HG02938 (cell line): ENCODE results near the gene NNMT.
A peak's percentile ranks its signal among the peaks of the same experiment; 100 is the strongest.

Experiments used
- ATAC-seq: cut with Tn5 transposase; IDR thresholded peaks from one replicate; pipeline ENCODE4 v1.9.1; 2021; ENCODE audit warnings: mild to moderate bottlenecking, moderate library complexity; ENCODE audit not compliant: unreplicated experiment

NNMT gene

GRCh38 chr11:114295676-114296604 is at the start of gene NNMT:
Gene NNMT (plus strand): TSS chr11:114296399. CDS start chr11:114296557, 158 bp downstream.
- no peak for ATAC-seq

- no peak for ATAC-seq
Measured at GRCh38 chr11:114247070-114247789, 49.0 kb upstream of the NNMT start.

- no peak for ATAC-seq
Measured at GRCh38 chr11:114250180-114250579, 46.0 kb upstream of the NNMT start.

- no peak for ATAC-seq
Measured at GRCh38 chr11:114250993-114251814, 45.0 kb upstream of the NNMT start.

GRCh38 chr11:114251815-114252337 is 44.3 kb upstream of the NNMT start:
- ATAC-seq, result no peak

GRCh38 chr11:114252767-114253166 is 43.4 kb upstream of the NNMT start:
- ATAC-seq, result no peak

- ATAC-seq, result no peak
Measured at GRCh38 chr11:114253771-114254170, 42.4 kb upstream of the NNMT start.

- ATAC-seq, result no peak
Measured at GRCh38 chr11:114254571-114255146, 41.5 kb upstream of the NNMT start.

- ATAC-seq, result no peak
Measured at GRCh38 chr11:114255289-114255688, 40.9 kb upstream of the NNMT start.

GRCh38 chr11:114256176-114256966 is 39.8 kb upstream of the NNMT start:
- ATAC-seq, result no peak

- no peak for ATAC-seq
Measured at GRCh38 chr11:114256967-114257286, 39.3 kb upstream of the NNMT start.

GRCh38 chr11:114257621-114258558 is 38.3 kb upstream of the NNMT start:
- no peak for ATAC-seq

GRCh38 chr11:114258696-114259095 is 37.5 kb upstream of the NNMT start:
- no peak for ATAC-seq

- ATAC-seq, result no peak
Measured at GRCh38 chr11:114259124-114259526, 37.1 kb upstream of the NNMT start.

GRCh38 chr11:114259551-114259983 is 36.6 kb upstream of the NNMT start:
- no peak for ATAC-seq

- no peak for ATAC-seq
Measured at GRCh38 chr11:114260077-114260476, 36.1 kb upstream of the NNMT start.

GRCh38 chr11:114260483-114260882 is 35.7 kb upstream of the NNMT start:
- peak; percentile 12 for ATAC-seq

- no peak for ATAC-seq
Measured at GRCh38 chr11:114261791-114262190, 34.4 kb upstream of the NNMT start.
